Measurements from ENCODE around the gene PSME1. TPM values are rescaled to one million over a fixed set of nuclear protein-coding genes. Genes with fewer than 3 reads are reported as not detected.

Gene PSME1
- total RNA-seq, 2 donors from 2014 or later, result 61.2 to 84.5 TPM

- H3K9me3 ChIP-seq, result no peaks in the 10 kb centered on the region
- DNase-seq (ENCODE audit: low spot score) (no peak), ATAC-seq (ENCODE audit: insufficient number of reproducible peaks, low FRiP score, low read depth) (no peak)
- no peak overlapping the region for H3K4me3 ChIP-seq
- H3K4me1 ChIP-seq (ENCODE audit: control insufficient read depth in 1 of 2, low read depth in 2 of 2), result peaks cover 0 to 6% of the 10 kb centered on the region in 2 donors
- TF ChIP-seq CTCF (IDR thresholded peaks at IDR 0.05), result no peak
- no peaks in the 10 kb centered on the region for H3K36me3 ChIP-seq
- H3K27ac ChIP-seq, result no peak overlapping the region
- no peaks in the 10 kb centered on the region for H3K27me3 ChIP-seq (replicated peaks; ENCODE audit: insufficient read depth)
These were observed 5.1 kb upstream of the PSME1 start for GRCh38 chr14:24130717-24131548.

- Histone ChIP-seq H3K4me3 (no peak overlapping the region), H3K27ac (no peak overlapping the region), H3K27me3 (replicated peaks; ENCODE audit: insufficient read depth) (no peaks in the 10 kb centered on the region), H3K36me3 (no peaks in the 10 kb centered on the region), H3K4me1 (ENCODE audit: control insufficient read depth in 1 of 2, low read depth in 2 of 2) (peaks cover under 1 to 7% of the 10 kb centered on the region in 2 donors), H3K9me3 (no peaks in the 10 kb centered on the region)
- no peak for DNase-seq (ENCODE audit: low spot score)
- no peak for TF ChIP-seq CTCF (IDR thresholded peaks at IDR 0.05)
- no peak for ATAC-seq (ENCODE audit: insufficient number of reproducible peaks, low FRiP score, low read depth)
These were observed 4.4 kb upstream of the PSME1 start for GRCh38 chr14:24131549-24131966.

- peaks cover 7 to 13% of the 10 kb centered on the region in 2 donors for H3K4me1 ChIP-seq (ENCODE audit: control insufficient read depth in 1 of 2, low read depth in 2 of 2)
- no peak overlapping the region for H3K27ac ChIP-seq
- TF ChIP-seq CTCF (IDR thresholded peaks at IDR 0.05), result no peak
- no peak for ATAC-seq (ENCODE audit: insufficient number of reproducible peaks, low FRiP score, low read depth)
- H3K36me3 ChIP-seq, result no peaks in the 10 kb centered on the region
- H3K27me3 ChIP-seq (replicated peaks; ENCODE audit: insufficient read depth), result no peaks in the 10 kb centered on the region
- no peak for DNase-seq (ENCODE audit: low spot score)
- no peaks in the 10 kb centered on the region for H3K9me3 ChIP-seq
- no peak overlapping the region for H3K4me3 ChIP-seq
These were observed 3.8 kb upstream of the PSME1 start for GRCh38 chr14:24132061-24132685.

- no peak for ATAC-seq (ENCODE audit: insufficient number of reproducible peaks, low FRiP score, low read depth)
- no peak for DNase-seq (ENCODE audit: low spot score)
- no peaks in the 10 kb centered on the region for H3K36me3 ChIP-seq
- H3K27ac ChIP-seq, result no peak overlapping the region
- TF ChIP-seq CTCF (IDR thresholded peaks at IDR 0.05), result no peak
- peaks cover 8 to 19% of the 10 kb centered on the region in 2 donors for H3K4me1 ChIP-seq (ENCODE audit: control insufficient read depth in 1 of 2, low read depth in 2 of 2)
- H3K9me3 ChIP-seq, result no peaks in the 10 kb centered on the region
- no peaks in the 10 kb centered on the region for H3K27me3 ChIP-seq (replicated peaks; ENCODE audit: insufficient read depth)
- H3K4me3 ChIP-seq, result no peak overlapping the region
These were observed 3.0 kb upstream of the PSME1 start for GRCh38 chr14:24132976-24133375.

- TF ChIP-seq CTCF (IDR thresholded peaks at IDR 0.05), result no peak
- no peaks in the 10 kb centered on the region for H3K9me3 ChIP-seq
- H3K27ac ChIP-seq, result no peak overlapping the region
- DNase-seq (ENCODE audit: low spot score) (no peak), ATAC-seq (ENCODE audit: insufficient number of reproducible peaks, low FRiP score, low read depth) (no peak)
- no peaks in the 10 kb centered on the region for H3K27me3 ChIP-seq (replicated peaks; ENCODE audit: insufficient read depth)
- H3K36me3 ChIP-seq, result peaks cover 7% of the 10 kb centered on the region
- H3K4me3 ChIP-seq, result no peak overlapping the region
- H3K4me1 ChIP-seq (ENCODE audit: control insufficient read depth in 1 of 2, low read depth in 2 of 2), result peaks cover 8 to 19% of the 10 kb centered on the region in 2 donors
These were observed 2.3 kb upstream of the PSME1 start for GRCh38 chr14:24133735-24134134.
